GM19351 (cell line): ENCODE data around the gene FAM229B.

Source experiments
- ATAC-seq: cut with Tn5 transposase; IDR thresholded peaks from one replicate; pipeline ENCODE4 v1.9.1; 2021; ENCODE audit warnings: mild to moderate bottlenecking, moderate library complexity; ENCODE audit not compliant: unreplicated experiment

FAM229B gene

DNA sequence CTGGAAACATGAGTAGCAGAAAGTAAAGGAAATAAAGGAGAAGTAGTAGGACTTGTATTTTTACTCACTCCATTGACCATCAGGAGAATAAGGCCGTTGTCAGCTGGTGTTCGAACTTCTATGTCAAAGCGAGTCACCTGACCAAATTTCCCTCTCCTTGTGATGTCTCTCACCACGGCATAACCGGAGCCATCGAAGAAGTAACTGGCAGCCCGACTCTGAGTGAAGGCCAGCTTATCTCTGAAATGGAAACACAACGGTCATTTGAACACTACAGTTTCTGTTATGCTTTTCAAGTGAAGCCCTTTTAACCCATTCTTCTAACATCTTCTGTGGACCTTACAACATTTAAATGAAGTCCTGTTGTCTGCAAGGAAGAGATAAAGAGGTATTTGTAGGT is 51.7 kb downstream of the FAM229B start:
- no peak for ATAC-seq

DNA sequence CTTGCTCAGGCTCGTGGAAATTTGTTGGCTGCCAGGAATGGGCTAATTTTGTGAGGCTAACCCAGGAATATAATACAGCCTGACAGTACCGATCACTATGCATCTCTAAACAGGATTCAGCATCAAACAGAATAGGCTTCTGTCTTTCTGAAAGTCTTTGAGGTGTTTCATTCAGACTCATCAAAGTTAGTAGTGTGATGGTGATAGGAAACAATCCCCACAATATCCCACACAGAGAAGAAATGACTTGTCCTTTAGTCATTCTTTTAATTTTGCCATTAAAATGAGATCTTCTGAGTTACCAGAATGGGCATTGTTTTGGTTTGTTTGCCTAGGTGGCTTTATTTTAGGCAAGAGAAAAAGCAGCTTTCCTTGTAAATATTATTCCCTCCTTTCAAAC is 54.3 kb downstream of the FAM229B start:
- no peak for ATAC-seq

DNA sequence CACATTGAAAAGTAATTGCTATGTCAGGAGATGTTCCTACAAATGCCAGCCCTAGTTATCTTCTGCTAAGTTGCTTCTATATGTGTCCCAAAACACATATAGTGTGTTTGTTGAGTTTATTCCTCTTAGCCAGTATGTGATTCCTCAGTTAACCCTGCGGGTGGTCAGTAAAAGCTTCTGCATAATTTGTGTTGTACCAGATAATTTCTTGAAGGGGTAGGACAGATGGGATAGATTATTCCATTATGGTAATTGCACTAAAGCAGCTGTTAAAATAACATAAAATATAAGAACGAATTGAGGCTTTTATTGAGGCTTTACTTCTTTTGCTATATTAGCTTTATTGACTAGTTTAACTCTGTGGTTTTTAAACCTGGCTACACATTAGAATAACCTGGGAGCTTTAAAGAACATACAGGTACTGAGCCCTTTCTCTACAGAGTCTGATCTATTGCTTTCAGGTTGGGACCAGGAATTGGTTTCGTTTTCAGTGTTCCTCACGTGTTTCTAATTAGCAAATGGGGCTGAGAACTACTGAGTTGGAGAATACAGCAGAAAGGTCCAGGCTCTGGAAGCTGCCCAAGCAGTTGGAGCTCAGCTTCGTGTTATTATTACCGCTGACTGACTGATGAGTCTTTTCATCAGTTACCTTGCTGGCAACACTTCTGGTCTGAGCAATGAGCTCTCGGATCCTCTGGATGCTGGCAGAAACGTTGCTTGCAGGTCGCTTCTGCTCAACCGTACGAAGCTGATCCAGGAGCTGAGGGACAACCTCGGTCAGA is 56.9 kb downstream of the FAM229B start:
- no peak for ATAC-seq

DNA sequence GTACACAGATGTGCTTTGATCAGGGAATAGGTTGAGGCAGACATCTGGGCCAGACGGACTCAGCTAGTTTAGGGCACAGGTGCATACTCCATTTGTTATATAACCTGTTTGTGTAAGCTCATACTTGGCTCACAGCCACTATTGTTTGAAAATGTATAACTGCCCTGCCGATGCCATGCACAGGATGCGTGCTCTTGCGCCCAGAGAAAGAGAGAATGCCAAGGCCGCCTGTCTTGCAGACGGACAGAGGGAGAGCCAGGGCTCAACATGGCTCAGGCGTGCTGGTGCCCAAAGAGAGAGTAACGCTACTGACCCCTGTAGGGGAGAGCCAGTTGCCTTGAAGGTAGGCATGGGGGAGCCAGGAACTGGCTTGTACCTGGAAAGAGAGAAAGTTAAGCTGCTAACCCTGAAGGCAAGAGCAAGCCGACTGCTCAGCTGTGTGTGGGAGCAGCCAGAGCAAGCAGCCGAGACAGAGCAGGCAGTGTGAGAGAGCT is 57.7 kb downstream of the FAM229B start:
- no peak for ATAC-seq

DNA sequence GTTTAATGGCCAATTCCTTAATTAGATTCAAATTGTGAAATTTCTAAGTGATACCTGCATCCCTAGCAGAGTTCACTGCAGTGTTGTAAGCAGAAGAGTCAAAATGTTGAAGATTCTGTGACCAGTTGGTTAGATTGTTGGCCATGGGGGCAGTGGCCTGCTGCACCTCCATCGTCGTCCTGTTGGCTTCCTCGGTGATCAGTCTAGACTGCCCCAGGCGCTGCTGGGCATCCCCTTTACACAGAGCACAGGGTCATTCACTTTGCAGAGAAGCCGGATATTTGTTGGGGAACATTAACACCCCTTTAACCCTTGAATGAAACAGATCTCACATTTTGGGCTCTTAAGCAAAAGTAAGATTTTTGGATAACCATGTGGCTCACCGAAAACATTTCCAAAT is 60.7 kb downstream of the FAM229B start:
- ATAC-seq, result no peak

DNA sequence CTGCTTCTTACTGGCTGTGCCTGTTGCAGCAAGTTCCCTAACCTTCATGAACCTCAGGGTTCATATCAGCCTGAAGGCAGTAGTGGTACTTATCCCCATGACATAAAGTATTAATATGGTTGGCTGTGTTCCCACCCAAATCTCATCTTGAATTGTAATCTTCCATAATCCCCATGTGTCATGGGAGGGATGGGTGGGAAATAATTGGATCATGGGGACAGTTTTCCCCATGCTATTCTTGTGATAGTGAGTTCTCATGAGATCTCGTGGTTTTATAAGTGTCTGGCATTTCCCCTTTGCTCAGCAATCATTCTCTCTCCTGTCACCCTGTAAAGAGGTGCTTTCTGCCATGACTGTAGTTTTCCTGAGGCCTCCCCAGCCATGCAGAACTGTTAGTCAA is 61.8 kb downstream of the FAM229B start:
- no peak for ATAC-seq

DNA sequence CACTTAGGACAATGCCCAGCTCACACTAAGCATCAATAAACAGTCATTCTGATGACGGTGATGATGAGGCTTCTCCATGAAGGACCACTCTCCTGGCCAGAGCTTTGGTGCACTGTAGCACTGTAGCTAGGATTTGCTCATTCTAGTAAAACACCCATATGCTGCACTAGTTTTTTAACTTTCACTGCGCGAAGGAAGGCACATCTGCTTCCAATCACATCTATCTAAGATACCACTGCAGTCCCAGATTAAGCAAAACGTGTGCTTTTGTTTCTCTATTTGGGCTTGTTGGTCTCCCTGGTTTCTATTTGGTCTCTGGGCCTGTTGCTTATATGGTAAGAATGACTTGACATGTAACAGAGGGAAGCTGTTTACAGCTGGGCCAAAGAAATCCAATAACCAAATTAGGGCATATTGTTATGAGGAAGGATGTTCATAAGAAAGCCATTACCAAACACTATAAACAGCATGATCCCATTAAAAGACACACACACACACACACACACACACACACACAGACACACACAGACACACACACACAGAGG is 62.4 kb downstream of the FAM229B start:
- ATAC-seq, result no peak

DNA sequence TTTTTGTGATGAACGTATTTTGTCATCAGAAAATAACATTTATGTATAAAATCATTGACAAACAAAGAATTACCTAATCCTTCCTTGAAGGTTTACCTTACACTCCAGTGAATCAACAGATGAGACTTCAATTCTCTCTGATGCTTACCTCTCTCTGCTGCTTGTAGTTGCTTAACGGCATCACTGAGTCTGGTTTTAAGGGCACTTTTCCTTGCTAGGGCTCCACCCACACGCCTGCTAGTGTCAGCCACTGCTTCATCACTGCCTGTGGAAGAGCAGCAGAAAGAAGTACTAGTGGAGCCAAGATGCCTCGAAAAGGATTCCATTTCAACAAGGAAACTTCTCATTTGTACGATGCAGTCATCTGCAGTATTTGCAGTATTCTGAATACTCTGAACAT is 63.0 kb downstream of the FAM229B start:
- ATAC-seq, result no peak
